HEK293 (cell line): Measurements from ENCODE around the gene TMTC1.

ENCODE experiments used
- CTCF ChIA-PET: fragments of 350-600 bp; formaldehyde crosslinking; extraction: SDS; loops from one replicate; lab custom pipeline; 2021; ENCODE audit warnings: antibody characterized with exemption; lab: Yijun Ruan, JAX
- POLR2A ChIA-PET: fragments of 300-600 bp; formaldehyde crosslinking; extraction: SDS; loops from one replicate; lab custom pipeline; 2020; ENCODE audit warnings: antibody characterized with exemption, inconsistent platforms; lab: Yijun Ruan, JAX
- H3K27ac ChIP-seq: fragments of 200-500 bp; sonication (Bioruptor generic); 2 replicates; pipeline ENCODE4 v1.5.1; 2014; ENCODE audit warnings: low read depth, low read length, control low read depth, inconsistent platforms; ENCODE audit errors: extremely low read depth
- H3K36me3 ChIP-seq, 2 experiments: fragments of 200-500 bp in 1 of 2; sonication (Bioruptor generic) in 1 of 2; 1 replicate in 1 of 2; 2 replicates in 1 of 2; pipeline ENCODE4 v1.5.1; 2014 to 2017; ENCODE audit warnings: inconsistent platforms in 2 of 2, low read length in 2 of 2; ENCODE audit not compliant: control insufficient read depth in 2 of 2, insufficient read depth in 1 of 2
- H3K4me1 ChIP-seq: fragments of 200-500 bp; sonication (Bioruptor generic); 2 replicates; pipeline ENCODE4 v1.5.1; 2014; ENCODE audit warnings: mild to moderate bottlenecking, low read length, inconsistent platforms; ENCODE audit not compliant: control insufficient read depth, insufficient read depth
- H3K4me3 ChIP-seq: 2 replicates; pipeline ENCODE4 v1.5.1; 2011; ENCODE audit warnings: low read depth, mild to moderate bottlenecking, control low read depth, low read length, moderate library complexity
- H3K9me3 ChIP-seq: fragments of 200-500 bp; sonication (Bioruptor generic); 2 replicates; pipeline ENCODE4 v1.5.1; 2014; ENCODE audit warnings: low read depth, low read length, inconsistent platforms; ENCODE audit not compliant: control insufficient read depth, insufficient read depth
- GLI2 ChIP-seq: fragments of 450-650 bp; formaldehyde crosslinking; IDR thresholded peaks from 2 replicates; pipeline ENCODE4; 2017; ENCODE audit warnings: missing biosample characterization, missing genetic modification characterization, low read depth, borderline replicate concordance
- REPIN1 ChIP-seq: fragments of 450-650 bp; formaldehyde crosslinking; IDR thresholded peaks from 2 replicates; pipeline ENCODE4 v1.5.1; 2017; ENCODE audit warnings: missing biosample characterization, missing genetic modification characterization, low read depth
- SCRT2 ChIP-seq: fragments of 450-650 bp; formaldehyde crosslinking; IDR thresholded peaks from 2 replicates; pipeline ENCODE4 v1.5.1; 2016; ENCODE audit warnings: missing biosample characterization, missing genetic modification characterization
- SP2 ChIP-seq: fragments of 450-650 bp; formaldehyde crosslinking; IDR thresholded peaks from 2 replicates; pipeline ENCODE4 v1.5.1; 2016; ENCODE audit warnings: missing biosample characterization, missing genetic modification characterization
- SP3 ChIP-seq: fragments of 450-650 bp; formaldehyde crosslinking; IDR thresholded peaks from 2 replicates; pipeline ENCODE4 v1.5.1; 2016; ENCODE audit warnings: missing biosample characterization, missing genetic modification characterization
- TCF7L2 ChIP-seq: IDR thresholded peaks from 2 replicates; pipeline ENCODE4 v1.6.1; 2011; ENCODE audit warnings: low read depth, mild to moderate bottlenecking, inconsistent platforms, low read length, moderate library complexity, borderline replicate concordance
- TRIM28 ChIP-seq: IDR thresholded peaks from 2 replicates; pipeline ENCODE4 v1.6.1; 2011; ENCODE audit warnings: low read length, control low read depth, borderline replicate concordance
- YY2 ChIP-seq: fragments of 450-650 bp; formaldehyde crosslinking; IDR thresholded peaks from 2 replicates; pipeline ENCODE4 v1.5.1; 2016; ENCODE audit warnings: missing biosample characterization, missing genetic modification characterization
- ZBTB7A ChIP-seq: fragments of 450-650 bp; formaldehyde crosslinking; IDR thresholded peaks from 2 replicates; pipeline ENCODE4 v1.5.1; 2016; ENCODE audit warnings: low read depth, missing biosample characterization, missing genetic modification characterization
- ZFP69B ChIP-seq: fragments of 450-650 bp; formaldehyde crosslinking; IDR thresholded peaks from 2 replicates; pipeline ENCODE4 v1.5.1; 2016; ENCODE audit warnings: missing biosample characterization, missing genetic modification characterization
- ZNF121 ChIP-seq: fragments of 450-650 bp; formaldehyde crosslinking; IDR thresholded peaks from 2 replicates; pipeline ENCODE4 v1.5.1; 2016; ENCODE audit warnings: missing biosample characterization, missing genetic modification characterization
- ZNF146 ChIP-seq: fragments of 450-650 bp; formaldehyde crosslinking; IDR thresholded peaks from 2 replicates; pipeline ENCODE4 v1.5.1; 2016; ENCODE audit warnings: missing biosample characterization, missing genetic modification characterization
- ZNF16 ChIP-seq: fragments of 450-650 bp; formaldehyde crosslinking; IDR thresholded peaks from 2 replicates; pipeline ENCODE4 v1.5.1; 2016; ENCODE audit warnings: low read depth, missing biosample characterization, missing genetic modification characterization
- ZNF169 ChIP-seq: fragments of 450-650 bp; formaldehyde crosslinking; IDR thresholded peaks from 2 replicates; pipeline ENCODE4 v1.5.1; 2016; ENCODE audit warnings: missing biosample characterization, missing genetic modification characterization
- ZNF248 ChIP-seq: fragments of 450-650 bp; formaldehyde crosslinking; IDR thresholded peaks from 2 replicates; pipeline ENCODE4 v1.5.1; 2017; ENCODE audit warnings: missing biosample characterization, missing genetic modification characterization
- ZNF302 ChIP-seq: fragments of 450-650 bp; formaldehyde crosslinking; IDR thresholded peaks from 2 replicates; pipeline ENCODE4 v1.5.1; 2016; ENCODE audit warnings: missing biosample characterization, missing genetic modification characterization, low read depth
- ZNF350 ChIP-seq: fragments of 450-650 bp; formaldehyde crosslinking; IDR thresholded peaks from 2 replicates; pipeline ENCODE4 v1.5.0; 2017; ENCODE audit warnings: missing biosample characterization, mild to moderate bottlenecking, missing genetic modification characterization
- ZNF37A ChIP-seq: fragments of 450-650 bp; IDR thresholded peaks from 2 replicates; pipeline ENCODE4 v1.5.1; 2018; ENCODE audit warnings: missing biosample characterization, missing genetic modification characterization
- ZNF473 ChIP-seq: fragments of 450-650 bp; formaldehyde crosslinking; IDR thresholded peaks from 2 replicates; pipeline ENCODE4 v1.5.1; 2017; ENCODE audit warnings: missing biosample characterization, missing genetic modification characterization
- ZNF585B ChIP-seq: fragments of 450-650 bp; formaldehyde crosslinking; IDR thresholded peaks from 2 replicates; pipeline ENCODE4 v1.5.1; 2016; ENCODE audit warnings: missing biosample characterization, missing genetic modification characterization
- ZNF660 ChIP-seq: fragments of 450-650 bp; IDR thresholded peaks from 2 replicates; pipeline ENCODE4 v1.5.1; 2018; ENCODE audit warnings: missing biosample characterization, mild to moderate bottlenecking, missing genetic modification characterization
- ZNF664 ChIP-seq: fragments of 450-650 bp; formaldehyde crosslinking; IDR thresholded peaks from 2 replicates; pipeline ENCODE4 v1.5.1; 2016; ENCODE audit warnings: missing biosample characterization, missing genetic modification characterization
- ZNF707 ChIP-seq: fragments of 450-650 bp; formaldehyde crosslinking; IDR thresholded peaks from 2 replicates; pipeline ENCODE4 v1.5.1; 2016; ENCODE audit warnings: missing biosample characterization, missing genetic modification characterization
- ZNF777 ChIP-seq: fragments of 450-650 bp; formaldehyde crosslinking; IDR thresholded peaks from 2 replicates; pipeline ENCODE4 v1.5.1; 2017; ENCODE audit warnings: missing biosample characterization, missing genetic modification characterization, borderline replicate concordance
- ZNF843 ChIP-seq: fragments of 450-650 bp; formaldehyde crosslinking; IDR thresholded peaks from 2 replicates; pipeline ENCODE4 v1.5.1; 2016; ENCODE audit warnings: missing biosample characterization, missing genetic modification characterization
- TF ChIP-seq, protein P1 (sequence below): fragments of 450-650 bp; formaldehyde crosslinking; IDR thresholded peaks from 2 replicates; pipeline ENCODE4 v1.5.1; 2016; ENCODE audit warnings: missing biosample characterization, missing genetic modification characterization
- TF ChIP-seq, protein P2 (sequence below): fragments of 450-650 bp; formaldehyde crosslinking; IDR thresholded peaks from 2 replicates; pipeline ENCODE4 v1.5.1; 2016; ENCODE audit warnings: missing biosample characterization, missing genetic modification characterization
- TF ChIP-seq, protein P3 (sequence below): fragments of 450-650 bp; formaldehyde crosslinking; IDR thresholded peaks from 2 replicates; pipeline ENCODE4 v1.5.1; 2016; ENCODE audit warnings: missing biosample characterization, missing genetic modification characterization
- TF ChIP-seq, protein P4 (sequence below): fragments of 450-650 bp; formaldehyde crosslinking; optimal IDR thresholded peaks from 2 replicates; pipeline ENCODE3; 2016; ENCODE audit warnings: missing biosample characterization, mild to moderate bottlenecking, missing genetic modification characterization
- TF ChIP-seq, protein P5 (sequence below): sonication (generic); formaldehyde crosslinking; IDR thresholded peaks from 2 replicates; pipeline ENCODE4 v1.8.1; 2022; ENCODE audit warnings: mild to moderate bottlenecking, moderate library complexity, missing genetic modification reagents

TMTC1 gene

DNA sequence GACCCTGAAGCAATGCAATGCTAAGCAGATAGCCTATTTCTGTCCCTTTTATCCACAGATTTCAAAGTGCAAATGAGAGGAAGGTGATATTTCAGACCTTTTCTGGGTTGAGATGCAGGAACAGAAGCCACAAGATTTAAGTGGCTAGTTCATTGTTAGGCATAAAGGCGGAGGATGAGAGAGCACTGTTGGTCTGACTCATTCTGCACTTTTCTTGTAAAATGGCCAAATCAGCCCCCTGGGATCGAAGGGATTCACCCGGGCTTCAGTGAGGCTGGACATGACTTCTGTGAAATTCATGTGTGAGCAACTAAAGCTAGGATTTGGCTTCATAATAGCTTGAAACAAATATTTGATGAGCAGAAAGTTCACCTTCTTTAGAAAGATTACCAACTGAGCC lies 184.4 kb downstream of the TMTC1 start:
- ChIA-PET CTCF (interaction anchor here (0.6 kb wide), 1 partner anchor 70 kb away, joined by 3 read pairs; no protein-coding TSS in a partner anchor), POLR2A (no interaction called here)

DNA sequence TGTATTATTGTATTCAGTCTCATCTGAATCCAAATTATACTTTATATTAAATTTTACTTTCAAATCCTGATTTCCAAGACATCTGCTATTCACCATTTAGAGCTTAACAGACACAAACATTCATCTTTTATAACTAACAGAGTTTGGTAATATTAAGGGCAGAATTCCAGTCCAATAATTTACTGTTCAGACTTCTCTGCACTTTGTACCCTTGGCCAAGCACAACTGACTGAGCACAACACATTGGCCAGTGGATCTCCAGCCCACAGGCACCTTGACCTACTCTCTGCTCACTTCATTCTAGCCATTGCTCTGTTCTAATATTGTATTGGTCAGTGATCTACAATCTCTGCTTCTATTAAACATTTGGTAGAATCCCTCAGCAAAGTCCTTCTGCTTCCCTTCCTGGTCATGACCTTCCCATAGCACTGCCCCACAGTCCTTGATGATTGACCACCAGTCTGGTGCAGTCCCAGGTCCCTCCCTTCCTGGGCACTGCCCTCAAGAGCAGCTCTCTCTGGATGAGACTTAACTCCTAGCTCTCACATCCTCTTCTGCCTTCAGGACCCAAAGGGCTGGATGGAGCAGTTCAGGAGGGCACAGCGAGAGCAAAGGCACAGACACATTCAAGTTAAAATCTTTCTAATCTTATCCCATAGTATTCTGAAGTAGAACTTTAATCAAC lies 188.5 kb downstream of the TMTC1 start:
- H3K27ac ChIP-seq: no peak overlapping the region
- H3K4me3 ChIP-seq: no peak overlapping the region
- ChIA-PET CTCF (no interaction called here), POLR2A (no interaction called here)
- TF ChIP-seq ZNF585B (tag by site-specific recombination): no peak
- TF ChIP-seq ZNF169 (tag by site-specific recombination): no peak
- no peak for TF ChIP-seq SCRT2 (tag by site-specific recombination)
- no peak for TF ChIP-seq TRIM28
- no peak for TF ChIP-seq ZNF707 (tag by site-specific recombination)
- no peak for TF ChIP-seq ZNF473 (tag by site-specific recombination)
- no peak for TF ChIP-seq ZNF121
- TF ChIP-seq, protein P1, sequence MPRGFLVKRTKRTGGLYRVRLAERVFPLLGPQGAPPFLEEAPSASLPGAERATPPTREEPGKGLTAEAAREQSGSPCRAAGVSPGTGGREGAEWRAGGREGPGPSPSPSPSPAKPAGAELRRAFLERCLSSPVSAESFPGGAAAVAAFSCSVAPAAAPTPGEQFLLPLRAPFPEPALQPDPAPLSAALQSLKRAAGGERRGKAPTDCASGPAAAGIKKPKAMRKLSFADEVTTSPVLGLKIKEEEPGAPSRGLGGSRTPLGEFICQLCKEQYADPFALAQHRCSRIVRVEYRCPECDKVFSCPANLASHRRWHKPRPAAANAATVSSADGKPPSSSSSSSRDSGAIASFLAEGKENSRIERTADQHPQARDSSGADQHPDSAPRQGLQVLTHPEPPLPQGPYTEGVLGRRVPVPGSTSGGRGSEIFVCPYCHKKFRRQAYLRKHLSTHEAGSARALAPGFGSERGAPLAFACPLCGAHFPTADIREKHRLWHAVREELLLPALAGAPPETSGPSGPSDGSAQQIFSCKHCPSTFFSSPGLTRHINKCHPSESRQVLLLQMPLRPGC (tag by site-specific recombination): no peak
- no peak for TF ChIP-seq SP2 (tag by site-specific recombination)
- TF ChIP-seq ZNF248 (tag by site-specific recombination): no peak
- TF ChIP-seq GLI2 (tag by site-specific recombination): no peak
- TF ChIP-seq, protein P2, sequence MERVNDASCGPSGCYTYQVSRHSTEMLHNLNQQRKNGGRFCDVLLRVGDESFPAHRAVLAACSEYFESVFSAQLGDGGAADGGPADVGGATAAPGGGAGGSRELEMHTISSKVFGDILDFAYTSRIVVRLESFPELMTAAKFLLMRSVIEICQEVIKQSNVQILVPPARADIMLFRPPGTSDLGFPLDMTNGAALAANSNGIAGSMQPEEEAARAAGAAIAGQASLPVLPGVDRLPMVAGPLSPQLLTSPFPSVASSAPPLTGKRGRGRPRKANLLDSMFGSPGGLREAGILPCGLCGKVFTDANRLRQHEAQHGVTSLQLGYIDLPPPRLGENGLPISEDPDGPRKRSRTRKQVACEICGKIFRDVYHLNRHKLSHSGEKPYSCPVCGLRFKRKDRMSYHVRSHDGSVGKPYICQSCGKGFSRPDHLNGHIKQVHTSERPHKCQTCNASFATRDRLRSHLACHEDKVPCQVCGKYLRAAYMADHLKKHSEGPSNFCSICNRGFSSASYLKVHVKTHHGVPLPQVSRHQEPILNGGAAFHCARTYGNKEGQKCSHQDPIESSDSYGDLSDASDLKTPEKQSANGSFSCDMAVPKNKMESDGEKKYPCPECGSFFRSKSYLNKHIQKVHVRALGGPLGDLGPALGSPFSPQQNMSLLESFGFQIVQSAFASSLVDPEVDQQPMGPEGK: no peak
- TF ChIP-seq, protein P3, sequence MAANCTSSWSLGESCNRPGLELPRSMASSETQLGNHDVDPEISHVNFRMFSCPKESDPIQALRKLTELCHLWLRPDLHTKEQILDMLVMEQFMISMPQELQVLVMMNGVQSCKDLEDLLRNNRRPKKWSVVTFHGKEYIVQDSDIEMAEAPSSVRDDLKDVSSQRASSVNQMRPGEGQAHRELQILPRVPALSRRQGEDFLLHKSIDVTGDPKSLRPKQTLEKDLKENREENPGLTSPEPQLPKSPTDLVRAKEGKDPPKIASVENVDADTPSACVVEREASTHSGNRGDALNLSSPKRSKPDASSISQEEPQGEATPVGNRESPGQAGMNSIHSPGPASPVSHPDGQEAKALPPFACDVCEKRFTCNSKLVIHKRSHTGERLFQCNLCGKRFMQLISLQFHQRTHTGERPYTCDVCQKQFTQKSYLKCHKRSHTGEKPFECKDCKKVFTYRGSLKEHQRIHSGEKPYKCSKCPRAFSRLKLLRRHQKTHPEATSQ (tag by site-specific recombination): no peak
- TF ChIP-seq, protein P4, sequence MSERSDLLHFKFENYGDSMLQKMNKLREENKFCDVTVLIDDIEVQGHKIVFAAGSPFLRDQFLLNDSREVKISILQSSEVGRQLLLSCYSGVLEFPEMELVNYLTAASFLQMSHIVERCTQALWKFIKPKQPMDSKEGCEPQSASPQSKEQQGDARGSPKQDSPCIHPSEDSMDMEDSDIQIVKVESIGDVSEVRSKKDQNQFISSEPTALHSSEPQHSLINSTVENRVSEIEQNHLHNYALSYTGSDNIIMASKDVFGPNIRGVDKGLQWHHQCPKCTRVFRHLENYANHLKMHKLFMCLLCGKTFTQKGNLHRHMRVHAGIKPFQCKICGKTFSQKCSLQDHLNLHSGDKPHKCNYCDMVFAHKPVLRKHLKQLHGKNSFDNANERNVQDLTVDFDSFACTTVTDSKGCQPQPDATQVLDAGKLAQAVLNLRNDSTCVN (tag by site-specific recombination): no peak
- TF ChIP-seq ZBTB7A (tag by site-specific recombination): no peak
- TF ChIP-seq, protein P5, sequence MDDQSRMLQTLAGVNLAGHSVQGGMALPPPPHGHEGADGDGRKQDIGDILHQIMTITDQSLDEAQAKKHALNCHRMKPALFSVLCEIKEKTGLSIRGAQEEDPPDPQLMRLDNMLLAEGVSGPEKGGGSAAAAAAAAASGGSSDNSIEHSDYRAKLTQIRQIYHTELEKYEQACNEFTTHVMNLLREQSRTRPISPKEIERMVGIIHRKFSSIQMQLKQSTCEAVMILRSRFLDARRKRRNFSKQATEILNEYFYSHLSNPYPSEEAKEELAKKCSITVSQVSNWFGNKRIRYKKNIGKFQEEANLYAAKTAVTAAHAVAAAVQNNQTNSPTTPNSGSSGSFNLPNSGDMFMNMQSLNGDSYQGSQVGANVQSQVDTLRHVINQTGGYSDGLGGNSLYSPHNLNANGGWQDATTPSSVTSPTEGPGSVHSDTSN: no peak
- no peak for TF ChIP-seq ZFP69B (tag by site-specific recombination)
- no peak for TF ChIP-seq TCF7L2
- H3K9me3 ChIP-seq: no peaks in the 10 kb centered on the region
- no peaks in the 10 kb centered on the region for H3K4me1 ChIP-seq
- no peaks in the 10 kb centered on the region for H3K36me3 ChIP-seq

More for the DNA sequence above, 184.4 kb downstream of the TMTC1 start:
- Histone ChIP-seq H3K4me1 (no peaks in the 10 kb centered on the region), H3K36me3 (no peaks in the 10 kb centered on the region), H3K4me3 (no peak overlapping the region), H3K9me3 (no peaks in the 10 kb centered on the region), H3K27ac (no peak overlapping the region)
- TF ChIP-seq ZNF660: no peak
- no peak for TF ChIP-seq ZNF664
- no peak for TF ChIP-seq ZNF777
- TF ChIP-seq ZNF350 (tag by site-specific recombination): no peak
- no peak for TF ChIP-seq YY2 (tag by site-specific recombination)
- no peak for TF ChIP-seq ZNF843
- no peak for TF ChIP-seq ZNF302
- no peak for TF ChIP-seq ZNF37A
- no peak for TF ChIP-seq SP3 (tag by site-specific recombination)
- no peak for TF ChIP-seq ZNF146 (tag by site-specific recombination)
- no peak for TF ChIP-seq REPIN1 (tag by site-specific recombination)
- no peak for TF ChIP-seq ZNF16 (tag by site-specific recombination)
- TF ChIP-seq, all 188 proteins: peak for 0
